GM12875 (cell line): ENCODE measurements around the gene STAT5B.
"Not testable (repeated sequence)": the region's sequence is repeated elsewhere in the genome, so short reads cannot be mapped to it uniquely, and the experiment has no call there.

ENCODE experiments used
- H3K4me3 ChIP-seq: one replicate; pipeline ENCODE4 v1.5.1; 2011; ENCODE audit warnings: low read depth, low read length, control low read depth
- CTCF ChIP-seq: IDR thresholded peaks from 2 replicates; pipeline ENCODE4 v1.5.1; 2011; ENCODE audit warnings: low read depth, mild to moderate bottlenecking, control low read depth, inconsistent platforms, low read length, moderate library complexity, borderline replicate concordance; ENCODE audit not compliant: insufficient read depth

The STAT5B gene

GRCh38 chr17:42306385-42306667 is 30.1 kb upstream of the STAT5B start:
- no peak for TF ChIP-seq CTCF
- H3K4me3 ChIP-seq = no peak overlapping the region

GRCh38 chr17:42305543-42306384 is 29.6 kb upstream of the STAT5B start:
- no peak for TF ChIP-seq CTCF
- no peak overlapping the region for H3K4me3 ChIP-seq

- H3K4me3 ChIP-seq = not testable (repeated sequence)
Observed at GRCh38 chr17:42305031-42305330, 28.8 kb upstream of the STAT5B start.

GRCh38 chr17:42304187-42305030 is 28.2 kb upstream of the STAT5B start:
- no peak overlapping the region for H3K4me3 ChIP-seq
- no peak for TF ChIP-seq CTCF

- no peak overlapping the region for H3K4me3 ChIP-seq
Observed at GRCh38 chr17:42303694-42304093, 27.5 kb upstream of the STAT5B start.

GRCh38 chr17:42301022-42301421 is 24.8 kb upstream of the STAT5B start:
- TF ChIP-seq CTCF = no peak
- no peak overlapping the region for H3K4me3 ChIP-seq

More at GRCh38 chr17:42303694-42304093, 27.5 kb upstream of the STAT5B start:
- TF ChIP-seq CTCF = no peak

GRCh38 chr17:42299913-42300312 is 23.7 kb upstream of the STAT5B start:
- H3K4me3 ChIP-seq = not testable (repeated sequence)

- not testable (repeated sequence) for H3K4me3 ChIP-seq
Observed at GRCh38 chr17:42299361-42299760, 23.2 kb upstream of the STAT5B start.

GRCh38 chr17:42297775-42298174 is 21.6 kb upstream of the STAT5B start:
- H3K4me3 ChIP-seq = not testable (repeated sequence)
